ENCODE data around the gene SLC25A44. TPM values are rescaled to one million over a fixed set of nuclear protein-coding genes. Genes with fewer than 3 reads are reported as not detected.
A peak's percentile ranks its signal among the peaks of the same experiment; 100 is the strongest.

SLC25A44 gene
- total RNA-seq, 1 experiment from 2014 or later: 28.1 TPM

DNA sequence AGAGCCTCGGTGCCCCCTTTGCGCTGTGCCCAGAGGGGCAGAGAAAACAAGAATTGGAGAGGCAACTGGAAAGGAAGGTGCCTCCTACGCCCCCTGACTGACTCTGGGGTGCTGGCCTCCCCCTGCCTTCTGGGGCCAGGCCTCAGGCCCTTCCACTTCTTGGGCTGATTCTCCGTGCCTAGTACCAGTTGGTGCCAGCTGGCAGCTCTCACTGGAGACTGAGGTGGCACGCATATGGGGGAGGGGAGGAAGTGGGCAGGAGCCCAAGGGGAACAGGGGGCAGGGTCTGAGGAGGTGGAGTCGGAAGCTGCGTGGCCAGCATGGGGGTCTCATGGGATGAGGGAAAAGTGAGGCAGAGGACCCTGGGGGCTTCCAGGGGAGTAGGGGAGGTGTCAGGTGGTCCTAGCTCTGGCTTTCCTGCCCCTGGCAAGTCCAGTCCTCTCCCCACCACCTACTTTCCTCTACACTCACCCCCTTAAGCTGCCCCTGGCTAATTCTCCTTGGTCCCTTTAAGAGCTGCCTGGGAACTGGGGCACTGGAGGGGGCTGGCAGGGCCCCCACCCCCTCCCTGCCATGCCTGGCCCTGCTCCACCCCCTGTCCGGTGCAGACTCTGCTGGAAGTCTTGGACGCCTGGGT lies 47.0 kb upstream of the SLC25A44 start:
- Histone ChIP-seq H3F3A (ENCODE audit: low read length, unreplicated experiment) (no peaks in the 10 kb centered on the region), H2AFZ (ENCODE audit: low read length) (no peak overlapping the region), H3K4me1 (ENCODE audit: insufficient read depth, low read length) (peaks cover 15% of the 10 kb centered on the region), H3K4me3 (ENCODE audit: low read length) (no peak overlapping the region), H3K9me3 (ENCODE audit: low read length) (no peaks in the 10 kb centered on the region), H3K9me2 (replicated peaks; ENCODE audit: low read length) (no peaks in the 10 kb centered on the region), H3K9ac (ENCODE audit: low read length) (peak overlapping the region; percentile 9), H3K4me2 (ENCODE audit: low read length) (peak overlapping the region; percentile 36; the same call in 1 of the 2 replicates), H4K20me1 (ENCODE audit: low read length) (no peaks in the 10 kb centered on the region), H3K27ac (ENCODE audit: low read length) (0 out of 2 replicates have a peak overlapping the region, but pooled peaks have one; percentile 1), H3K79me2 (ENCODE audit: low read length) (no peaks in the 10 kb centered on the region), H3K27me3 (ENCODE audit: low read length) (no peaks in the 10 kb centered on the region), H3K36me3 (ENCODE audit: low read depth, low read length) (no peaks in the 10 kb centered on the region)
- ChIA-PET CTCF (interaction anchor here (1.9 kb wide), 1 partner anchor 78 kb away, joined by 16 read pairs; no protein-coding TSS in a partner anchor), POLR2A (ENCODE audit: unreplicated experiment) (interaction anchor here (0.7 to 1.2 kb wide), 2 partner anchors 17 to 66 kb away, joined by 3 to 4 read pairs; partner anchors contain the start of gene PMF1)
- no peak for TF ChIP-seq EZH2 (IDR thresholded peaks at IDR 0.05; ENCODE audit: low read length, unreplicated experiment)
- no peak for TF ChIP-seq EZH2phosphoT487 (IDR thresholded peaks at IDR 0.05; ENCODE audit: borderline replicate concordance, low read length)
- TF ChIP-seq, protein P1, sequence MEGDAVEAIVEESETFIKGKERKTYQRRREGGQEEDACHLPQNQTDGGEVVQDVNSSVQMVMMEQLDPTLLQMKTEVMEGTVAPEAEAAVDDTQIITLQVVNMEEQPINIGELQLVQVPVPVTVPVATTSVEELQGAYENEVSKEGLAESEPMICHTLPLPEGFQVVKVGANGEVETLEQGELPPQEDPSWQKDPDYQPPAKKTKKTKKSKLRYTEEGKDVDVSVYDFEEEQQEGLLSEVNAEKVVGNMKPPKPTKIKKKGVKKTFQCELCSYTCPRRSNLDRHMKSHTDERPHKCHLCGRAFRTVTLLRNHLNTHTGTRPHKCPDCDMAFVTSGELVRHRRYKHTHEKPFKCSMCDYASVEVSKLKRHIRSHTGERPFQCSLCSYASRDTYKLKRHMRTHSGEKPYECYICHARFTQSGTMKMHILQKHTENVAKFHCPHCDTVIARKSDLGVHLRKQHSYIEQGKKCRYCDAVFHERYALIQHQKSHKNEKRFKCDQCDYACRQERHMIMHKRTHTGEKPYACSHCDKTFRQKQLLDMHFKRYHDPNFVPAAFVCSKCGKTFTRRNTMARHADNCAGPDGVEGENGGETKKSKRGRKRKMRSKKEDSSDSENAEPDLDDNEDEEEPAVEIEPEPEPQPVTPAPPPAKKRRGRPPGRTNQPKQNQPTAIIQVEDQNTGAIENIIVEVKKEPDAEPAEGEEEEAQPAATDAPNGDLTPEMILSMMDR (conservative IDR thresholded peaks at IDR 0.05; ENCODE audit: low read depth, low read length): no peak
- ATAC-seq (peak; percentile 5; the same call in 1 of the 2 replicates), DNase-seq (peak; percentile 32)
- BruUV-seq (replicated peaks): no TSS peak
- intact Hi-C loops (cut with micrococcal nuclease): loop anchor here (1.0 to 10.0 kb wide), 4 partner anchors 47 to 168 kb away; partner anchors contain the start of gene SLC25A44

DNA sequence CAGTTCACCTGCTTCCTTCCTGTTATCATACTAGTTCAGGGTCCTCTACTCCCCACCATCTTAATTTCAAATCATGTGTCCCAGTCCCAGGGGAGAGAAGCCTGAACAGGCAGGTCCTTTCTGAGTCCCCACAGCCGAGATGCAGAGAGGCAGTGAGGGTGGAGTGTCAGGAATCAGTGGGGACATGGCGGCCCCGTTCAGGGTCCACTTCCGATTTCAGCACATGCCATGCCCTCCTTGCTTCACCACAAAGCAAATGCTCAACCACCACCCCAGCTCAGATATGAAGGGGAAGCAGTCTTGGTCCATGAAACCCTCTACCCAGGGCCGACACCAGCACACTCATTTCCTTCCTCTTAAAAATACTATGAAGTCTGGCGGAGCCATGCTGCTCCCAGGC lies 45.7 kb upstream of the SLC25A44 start:
- Histone ChIP-seq H3K9me3 (ENCODE audit: low read length) (no peaks in the 10 kb centered on the region), H3K4me2 (ENCODE audit: low read length) (no peak overlapping the region), H3F3A (ENCODE audit: low read length, unreplicated experiment) (no peaks in the 10 kb centered on the region), H3K27ac (ENCODE audit: low read length) (no peak overlapping the region), H4K20me1 (ENCODE audit: low read length) (no peaks in the 10 kb centered on the region), H2AFZ (ENCODE audit: low read length) (no peak overlapping the region), H3K4me3 (ENCODE audit: low read length) (no peak overlapping the region), H3K27me3 (ENCODE audit: low read length) (no peaks in the 10 kb centered on the region), H3K36me3 (ENCODE audit: low read depth, low read length) (no peaks in the 10 kb centered on the region), H3K9me2 (replicated peaks; ENCODE audit: low read length) (no peaks in the 10 kb centered on the region), H3K4me1 (ENCODE audit: insufficient read depth, low read length) (peaks cover 25% of the 10 kb centered on the region), H3K9ac (ENCODE audit: low read length) (no peak overlapping the region), H3K79me2 (ENCODE audit: low read length) (no peaks in the 10 kb centered on the region)
- TF ChIP-seq EZH2 (IDR thresholded peaks at IDR 0.05; ENCODE audit: low read length, unreplicated experiment) (no peak), EZH2phosphoT487 (IDR thresholded peaks at IDR 0.05; ENCODE audit: borderline replicate concordance, low read length) (no peak)
- TF ChIP-seq, protein P1 (conservative IDR thresholded peaks at IDR 0.05; ENCODE audit: low read depth, low read length): no peak
- intact Hi-C loops (cut with micrococcal nuclease): loop anchor here (10.0 kb wide), 1 partner anchor 167 kb away; no protein-coding TSS in a partner anchor
- DNase-seq: peak; percentile 1
- BruUV-seq (replicated peaks): no TSS peak
- ChIA-PET CTCF (interaction anchor here (0.7 to 1.9 kb wide), 2 partner anchors 77 to 171 kb away, joined by 3 to 16 read pairs; no protein-coding TSS in a partner anchor), POLR2A (ENCODE audit: unreplicated experiment) (interaction anchor here (1.2 kb wide), 1 partner anchor 65 kb away, joined by 4 read pairs; the partner anchor contains the start of gene PMF1)
- no peak for ATAC-seq

Measured in PC-3 (cell line).